HEK293 (cell line): ENCODE data around the gene VEPH1.

Experiments used
- CTCF ChIA-PET: fragments of 350-600 bp; formaldehyde crosslinking; extraction: SDS; loops from one replicate; lab custom pipeline; 2021; ENCODE audit warnings: antibody characterized with exemption; lab: Yijun Ruan, JAX
- POLR2A ChIA-PET: fragments of 300-600 bp; formaldehyde crosslinking; extraction: SDS; loops from one replicate; lab custom pipeline; 2020; ENCODE audit warnings: antibody characterized with exemption, inconsistent platforms; lab: Yijun Ruan, JAX
- H3K27ac ChIP-seq: fragments of 200-500 bp; sonication (Bioruptor generic); 2 replicates; pipeline ENCODE4 v1.5.1; 2014; ENCODE audit warnings: low read depth, low read length, control low read depth, inconsistent platforms; ENCODE audit errors: extremely low read depth
- H3K36me3 ChIP-seq, 2 experiments: fragments of 200-500 bp in 1 of 2; sonication (Bioruptor generic) in 1 of 2; 1 replicate in 1 of 2; 2 replicates in 1 of 2; pipeline ENCODE4 v1.5.1; 2014 to 2017; ENCODE audit warnings: inconsistent platforms in 2 of 2, low read length in 2 of 2; ENCODE audit not compliant: control insufficient read depth in 2 of 2, insufficient read depth in 1 of 2
- H3K4me1 ChIP-seq: fragments of 200-500 bp; sonication (Bioruptor generic); 2 replicates; pipeline ENCODE4 v1.5.1; 2014; ENCODE audit warnings: mild to moderate bottlenecking, low read length, inconsistent platforms; ENCODE audit not compliant: control insufficient read depth, insufficient read depth
- H3K4me3 ChIP-seq: 2 replicates; pipeline ENCODE4 v1.5.1; 2011; ENCODE audit warnings: low read depth, mild to moderate bottlenecking, control low read depth, low read length, moderate library complexity
- H3K9me3 ChIP-seq: fragments of 200-500 bp; sonication (Bioruptor generic); 2 replicates; pipeline ENCODE4 v1.5.1; 2014; ENCODE audit warnings: low read depth, low read length, inconsistent platforms; ENCODE audit not compliant: control insufficient read depth, insufficient read depth
- BCL11A ChIP-seq: fragments of 450-650 bp; formaldehyde crosslinking; IDR thresholded peaks from 2 replicates; pipeline ENCODE4 v1.5.1; 2016; ENCODE audit warnings: low read depth, missing biosample characterization, missing genetic modification characterization
- KLF1 ChIP-seq: fragments of 450-650 bp; formaldehyde crosslinking; IDR thresholded peaks from 2 replicates; pipeline ENCODE4 v1.5.1; 2016; ENCODE audit warnings: missing biosample characterization, missing genetic modification characterization
- KLF16 ChIP-seq: fragments of 450-650 bp; formaldehyde crosslinking; IDR thresholded peaks from 2 replicates; pipeline ENCODE4 v1.5.1; 2017; ENCODE audit warnings: missing biosample characterization, missing genetic modification characterization
- MEIS1 ChIP-seq: sonication (generic); formaldehyde crosslinking; IDR thresholded peaks from 2 replicates; pipeline ENCODE4 v1.8.1; 2022; ENCODE audit warnings: missing genetic modification reagents, mild to moderate bottlenecking, borderline replicate concordance
- OSR2 ChIP-seq: fragments of 450-650 bp; formaldehyde crosslinking; IDR thresholded peaks from 2 replicates; pipeline ENCODE4 v1.5.1; 2016; ENCODE audit warnings: missing biosample characterization, missing genetic modification characterization
- WT1 ChIP-seq: fragments of 450-650 bp; formaldehyde crosslinking; IDR thresholded peaks from 2 replicates; pipeline ENCODE4 v1.5.1; 2016; ENCODE audit warnings: missing biosample characterization, missing genetic modification characterization
- YY2 ChIP-seq: fragments of 450-650 bp; formaldehyde crosslinking; IDR thresholded peaks from 2 replicates; pipeline ENCODE4 v1.5.1; 2016; ENCODE audit warnings: missing biosample characterization, missing genetic modification characterization
- ZNF140 ChIP-seq: fragments of 450-650 bp; formaldehyde crosslinking; IDR thresholded peaks from 2 replicates; pipeline ENCODE4 v1.5.1; 2016; ENCODE audit warnings: missing biosample characterization, missing genetic modification characterization
- ZNF350 ChIP-seq: fragments of 450-650 bp; formaldehyde crosslinking; IDR thresholded peaks from 2 replicates; pipeline ENCODE4 v1.5.0; 2017; ENCODE audit warnings: missing biosample characterization, mild to moderate bottlenecking, missing genetic modification characterization
- ZNF362 ChIP-seq: fragments of 450-650 bp; formaldehyde crosslinking; IDR thresholded peaks from 2 replicates; pipeline ENCODE4 v1.5.1; 2016; ENCODE audit warnings: missing biosample characterization, missing genetic modification characterization
- ZNF394 ChIP-seq: fragments of 450-650 bp; formaldehyde crosslinking; IDR thresholded peaks from 2 replicates; pipeline ENCODE4 v1.5.1; 2016; ENCODE audit warnings: missing biosample characterization, missing genetic modification characterization, mild to moderate bottlenecking, moderate library complexity, borderline replicate concordance
- ZNF449 ChIP-seq: fragments of 450-650 bp; formaldehyde crosslinking; IDR thresholded peaks from 2 replicates; pipeline ENCODE4 v1.5.1; 2017; ENCODE audit warnings: missing biosample characterization, mild to moderate bottlenecking, missing genetic modification characterization, moderate library complexity
- ZNF510 ChIP-seq: fragments of 450-650 bp; formaldehyde crosslinking; IDR thresholded peaks from 2 replicates; pipeline ENCODE4 v1.5.1; 2018; ENCODE audit warnings: mild to moderate bottlenecking, missing genetic modification characterization, missing biosample characterization; ENCODE audit not compliant: insufficient replicate concordance
- ZNF548 ChIP-seq: fragments of 450-650 bp; formaldehyde crosslinking; IDR thresholded peaks from 2 replicates; pipeline ENCODE4 v1.5.1; 2016; ENCODE audit warnings: missing biosample characterization, missing genetic modification characterization
- ZNF747 ChIP-seq: fragments of 450-650 bp; formaldehyde crosslinking; IDR thresholded peaks from 2 replicates; pipeline ENCODE4 v1.5.1; 2016; ENCODE audit warnings: missing biosample characterization, missing genetic modification characterization
- ZNF776 ChIP-seq: fragments of 450-650 bp; formaldehyde crosslinking; IDR thresholded peaks from 2 replicates; pipeline ENCODE4 v1.5.0; 2017; ENCODE audit warnings: missing biosample characterization, missing genetic modification characterization, borderline replicate concordance
- ZNF792 ChIP-seq: fragments of 450-650 bp; formaldehyde crosslinking; IDR thresholded peaks from 2 replicates; pipeline ENCODE4 v1.5.1; 2016; ENCODE audit warnings: missing biosample characterization, missing genetic modification characterization
- TF ChIP-seq, protein P1 (sequence below): fragments of 450-650 bp; formaldehyde crosslinking; IDR thresholded peaks from 2 replicates; pipeline ENCODE4 v1.5.1; 2016; ENCODE audit warnings: missing biosample characterization, missing genetic modification characterization
- TF ChIP-seq, protein P2 (sequence below): fragments of 450-650 bp; formaldehyde crosslinking; IDR thresholded peaks from 2 replicates; pipeline ENCODE4 v1.5.1; 2016; ENCODE audit warnings: missing biosample characterization, missing genetic modification characterization
- TF ChIP-seq, protein P3 (sequence below): fragments of 450-650 bp; formaldehyde crosslinking; IDR thresholded peaks from 2 replicates; pipeline ENCODE4 v1.5.1; 2016; ENCODE audit warnings: missing biosample characterization, missing genetic modification characterization

The VEPH1 gene

DNA sequence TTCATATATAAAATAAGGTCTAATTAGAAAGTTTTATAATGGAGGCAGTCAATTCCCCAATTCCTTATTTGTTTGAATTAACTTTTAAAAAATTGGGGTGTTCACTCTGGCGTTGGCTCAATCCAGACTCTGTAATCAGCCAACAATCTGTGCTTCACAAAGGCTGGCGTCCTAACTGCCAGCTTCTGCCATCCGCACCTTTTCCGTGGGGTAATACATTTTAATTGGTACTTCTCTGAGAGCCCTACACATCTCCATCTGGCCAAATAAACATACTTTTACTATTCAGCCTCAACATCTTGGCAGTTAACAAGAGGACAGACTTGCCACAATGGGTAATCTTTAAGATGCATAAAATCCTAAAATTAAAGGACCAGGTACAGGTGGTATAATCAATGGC, 218.1 kb downstream of the VEPH1 start:
- ChIA-PET POLR2A (no interaction called here), CTCF (no interaction called here)
- H3K36me3 ChIP-seq, result no peaks in the 10 kb centered on the region
- no peaks in the 10 kb centered on the region for H3K4me1 ChIP-seq
- no peak overlapping the region for H3K4me3 ChIP-seq
- H3K27ac ChIP-seq, result no peak overlapping the region
- TF ChIP-seq OSR2 (tag by site-specific recombination) (no peak), WT1 (tag by site-specific recombination) (no peak), MEIS1 (CRISPR knock-in tag) (no peak), ZNF510 (tag by site-specific recombination) (no peak), YY2 (tag by site-specific recombination) (no peak), ZNF362 (no peak), ZNF548 (tag by site-specific recombination) (no peak), ZNF449 (no peak), ZNF350 (tag by site-specific recombination) (no peak), KLF16 (no peak), KLF1 (tag by site-specific recombination) (no peak), ZNF792 (tag by site-specific recombination) (no peak), BCL11A (tag by site-specific recombination) (no peak), ZNF394 (tag by site-specific recombination) (no peak), ZNF140 (tag by site-specific recombination) (no peak), ZNF776 (no peak), ZNF747 (tag by site-specific recombination) (no peak)
- TF ChIP-seq, protein P1, sequence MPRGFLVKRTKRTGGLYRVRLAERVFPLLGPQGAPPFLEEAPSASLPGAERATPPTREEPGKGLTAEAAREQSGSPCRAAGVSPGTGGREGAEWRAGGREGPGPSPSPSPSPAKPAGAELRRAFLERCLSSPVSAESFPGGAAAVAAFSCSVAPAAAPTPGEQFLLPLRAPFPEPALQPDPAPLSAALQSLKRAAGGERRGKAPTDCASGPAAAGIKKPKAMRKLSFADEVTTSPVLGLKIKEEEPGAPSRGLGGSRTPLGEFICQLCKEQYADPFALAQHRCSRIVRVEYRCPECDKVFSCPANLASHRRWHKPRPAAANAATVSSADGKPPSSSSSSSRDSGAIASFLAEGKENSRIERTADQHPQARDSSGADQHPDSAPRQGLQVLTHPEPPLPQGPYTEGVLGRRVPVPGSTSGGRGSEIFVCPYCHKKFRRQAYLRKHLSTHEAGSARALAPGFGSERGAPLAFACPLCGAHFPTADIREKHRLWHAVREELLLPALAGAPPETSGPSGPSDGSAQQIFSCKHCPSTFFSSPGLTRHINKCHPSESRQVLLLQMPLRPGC, result no peak
- TF ChIP-seq, protein P2, sequence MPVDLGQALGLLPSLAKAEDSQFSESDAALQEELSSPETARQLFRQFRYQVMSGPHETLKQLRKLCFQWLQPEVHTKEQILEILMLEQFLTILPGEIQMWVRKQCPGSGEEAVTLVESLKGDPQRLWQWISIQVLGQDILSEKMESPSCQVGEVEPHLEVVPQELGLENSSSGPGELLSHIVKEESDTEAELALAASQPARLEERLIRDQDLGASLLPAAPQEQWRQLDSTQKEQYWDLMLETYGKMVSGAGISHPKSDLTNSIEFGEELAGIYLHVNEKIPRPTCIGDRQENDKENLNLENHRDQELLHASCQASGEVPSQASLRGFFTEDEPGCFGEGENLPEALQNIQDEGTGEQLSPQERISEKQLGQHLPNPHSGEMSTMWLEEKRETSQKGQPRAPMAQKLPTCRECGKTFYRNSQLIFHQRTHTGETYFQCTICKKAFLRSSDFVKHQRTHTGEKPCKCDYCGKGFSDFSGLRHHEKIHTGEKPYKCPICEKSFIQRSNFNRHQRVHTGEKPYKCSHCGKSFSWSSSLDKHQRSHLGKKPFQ (tag by site-specific recombination), result no peak
- TF ChIP-seq, protein P3, sequence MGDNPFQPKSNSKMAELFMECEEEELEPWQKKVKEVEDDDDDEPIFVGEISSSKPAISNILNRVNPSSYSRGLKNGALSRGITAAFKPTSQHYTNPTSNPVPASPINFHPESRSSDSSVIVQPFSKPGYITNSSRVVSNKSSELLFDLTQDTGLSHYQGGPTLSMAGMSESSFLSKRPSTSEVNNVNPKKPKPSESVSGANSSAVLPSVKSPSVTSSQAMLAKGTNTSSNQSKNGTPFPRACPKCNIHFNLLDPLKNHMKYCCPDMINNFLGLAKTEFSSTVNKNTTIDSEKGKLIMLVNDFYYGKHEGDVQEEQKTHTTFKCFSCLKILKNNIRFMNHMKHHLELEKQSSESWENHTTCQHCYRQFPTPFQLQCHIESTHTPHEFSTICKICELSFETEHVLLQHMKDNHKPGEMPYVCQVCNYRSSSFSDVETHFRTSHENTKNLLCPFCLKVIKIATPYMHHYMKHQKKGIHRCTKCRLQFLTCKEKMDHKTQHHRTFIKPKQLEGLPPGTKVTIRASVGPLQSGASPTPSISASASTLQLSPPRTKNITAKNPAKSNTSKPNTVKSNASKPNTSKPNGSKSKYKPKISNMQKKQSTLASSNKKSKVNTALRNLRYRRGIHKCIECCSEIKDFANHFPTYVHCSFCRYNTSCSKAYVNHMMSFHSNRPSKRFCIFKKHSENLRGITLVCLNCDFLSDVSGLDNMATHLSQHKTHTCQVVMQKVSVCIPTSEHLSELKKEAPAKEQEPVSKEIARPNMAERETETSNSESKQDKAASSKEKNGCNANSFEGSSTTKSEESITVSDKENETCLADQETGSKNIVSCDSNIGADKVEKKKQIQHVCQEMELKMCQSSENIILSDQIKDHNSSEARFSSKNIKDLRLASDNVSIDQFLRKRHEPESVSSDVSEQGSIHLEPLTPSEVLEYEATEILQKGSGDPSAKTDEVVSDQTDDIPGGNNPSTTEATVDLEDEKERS (tag by site-specific recombination), result no peak
- H3K9me3 ChIP-seq, result no peaks in the 10 kb centered on the region
